Activated CD8-positive, alpha-beta memory T cell treated with anti-CD3 and anti-CD28 coated beads, Interleukin-2, amount 50 U/mL, for 1 hour (primary cell): Measurements from ENCODE around the gene ACOT7.

Experiments
- DNase-seq: peaks from one replicate; pipeline ENCODE4 v3.0.0-alpha.2; 2020; ENCODE audit errors: extremely low read depth

The ACOT7 gene

GRCh38 chr1:6424619-6425593 lies 31.3 kb upstream of the ACOT7 start, which contains the start of gene ESPN:
Gene ESPN, plus strand, starts transcription at chr1:6424776. Its CDS starts 180 bp downstream, at chr1:6424956.
- DNase-seq: no peak

GRCh38 chr1:6424000-6424565 lies 30.5 kb upstream of the ACOT7 start:
- no peak for DNase-seq

- DNase-seq: no peak
Measured at GRCh38 chr1:6423321-6423999, 29.9 kb upstream of the ACOT7 start.

- no peak for DNase-seq
Measured at GRCh38 chr1:6421266-6421665, 27.7 kb upstream of the ACOT7 start.

- no peak for DNase-seq
Measured at GRCh38 chr1:6420454-6421042, 27.0 kb upstream of the ACOT7 start.

GRCh38 chr1:6419804-6420453 lies 26.4 kb upstream of the ACOT7 start, which contains the start of gene HES2:
Gene HES2, minus strand, starts transcription at chr1:6419919. Its CDS starts 99 bp downstream, at chr1:6419820.
- no peak for DNase-seq

GRCh38 chr1:6419397-6419803 lies 25.8 kb upstream of the ACOT7 start:
- DNase-seq: no peak

- no peak for DNase-seq
Measured at GRCh38 chr1:6418668-6419396, 25.3 kb upstream of the ACOT7 start.

- DNase-seq: no peak
Measured at GRCh38 chr1:6417961-6418667, 24.5 kb upstream of the ACOT7 start.

- no peak for DNase-seq
Measured at GRCh38 chr1:6416906-6417305, 23.3 kb upstream of the ACOT7 start.

- no peak for DNase-seq
Measured at GRCh38 chr1:6416295-6416656, 22.7 kb upstream of the ACOT7 start.

GRCh38 chr1:6414881-6415626 lies 21.5 kb upstream of the ACOT7 start:
- DNase-seq: no peak

- no peak for DNase-seq
Measured at GRCh38 chr1:6414443-6414844, 20.9 kb upstream of the ACOT7 start.

- no peak for DNase-seq
Measured at GRCh38 chr1:6412896-6413295, 19.3 kb upstream of the ACOT7 start.

GRCh38 chr1:6410248-6410893 lies 16.8 kb upstream of the ACOT7 start:
- DNase-seq: no peak

GRCh38 chr1:6409733-6410132 lies 16.2 kb upstream of the ACOT7 start:
- DNase-seq: no peak

- no peak for DNase-seq
Measured at GRCh38 chr1:6409053-6409452, 15.5 kb upstream of the ACOT7 start.

- no peak for DNase-seq
Measured at GRCh38 chr1:6408023-6408422, 14.5 kb upstream of the ACOT7 start.

GRCh38 chr1:6401673-6402072 lies 8.1 kb upstream of the ACOT7 start:
- no peak for DNase-seq
